ENCODE data around the gene SLC35E2B.
"Not testable (repeated sequence)": the region's sequence is repeated elsewhere in the genome, so short reads cannot be mapped to it uniquely, and the experiment has no call there.

Gene SLC35E2B

GRCh38 chr1:1664941-1665814, 27.4 kb downstream of the SLC35E2B start:
- H3K79me2 ChIP-seq (ENCODE audit: insufficient read depth, low read length): no peaks in the 10 kb centered on the region
- no peaks in the 10 kb centered on the region for H4K20me1 ChIP-seq (ENCODE audit: insufficient read depth, low read length, poor library complexity, severe bottlenecking)
- H3K4me3 ChIP-seq (ENCODE audit: low read length, poor library complexity, severe bottlenecking): no peak overlapping the region
- no peaks in the 10 kb centered on the region for H3K9me2 ChIP-seq (replicated peaks; ENCODE audit: low read depth, low read length)
- no peak for TF ChIP-seq CTCF (conservative IDR thresholded peaks at IDR 0.05; ENCODE audit: low read length)
- no peak for TF ChIP-seq EZH2phosphoT487 (IDR thresholded peaks at IDR 0.05; ENCODE audit: borderline replicate concordance)
- H3F3A ChIP-seq (ENCODE audit: low read depth): no peaks in the 10 kb centered on the region
- no peaks in the 10 kb centered on the region for H3K27me3 ChIP-seq (ENCODE audit: insufficient read depth, low read length, poor library complexity, severe bottlenecking)
- no peaks in the 10 kb centered on the region for H3K4me1 ChIP-seq (ENCODE audit: insufficient read depth, low read length, poor library complexity, severe bottlenecking)
- no peak overlapping the region for H3K4me2 ChIP-seq (ENCODE audit: low read depth, low read length, poor library complexity, severe bottlenecking)
- H3K9ac ChIP-seq (ENCODE audit: low read depth, low read length, poor library complexity, severe bottlenecking): no peak overlapping the region
- H3K9me3 ChIP-seq (ENCODE audit: insufficient read depth, low read depth, low read length): no peaks in the 10 kb centered on the region
- H3K36me3 ChIP-seq (ENCODE audit: insufficient read depth, low read length): peaks cover 16% of the 10 kb centered on the region; the same call in 1 of the 2 replicates
- H2AFZ ChIP-seq (ENCODE audit: low read length): no peak overlapping the region

GRCh38 chr1:1664318-1664717, 28.3 kb downstream of the SLC35E2B start:
- not testable (repeated sequence) for H3K27me3 ChIP-seq (ENCODE audit: insufficient read depth, low read length, poor library complexity, severe bottlenecking)

GRCh38 chr1:1662830-1663560, 29.6 kb downstream of the SLC35E2B start:
- H3K79me2 ChIP-seq (ENCODE audit: insufficient read depth, low read length); H3K9me2 ChIP-seq (replicated peaks; ENCODE audit: low read depth, low read length); H3K4me1 ChIP-seq (ENCODE audit: insufficient read depth, low read length, poor library complexity, severe bottlenecking); H3F3A ChIP-seq (ENCODE audit: low read depth); H3K9me3 ChIP-seq (ENCODE audit: insufficient read depth, low read depth, low read length); H3K4me3 ChIP-seq (ENCODE audit: low read length, poor library complexity, severe bottlenecking); H3K9ac ChIP-seq (ENCODE audit: low read depth, low read length, poor library complexity, severe bottlenecking); H4K20me1 ChIP-seq (ENCODE audit: insufficient read depth, low read length, poor library complexity, severe bottlenecking); H2AFZ ChIP-seq (ENCODE audit: low read length); H3K4me2 ChIP-seq (ENCODE audit: low read depth, low read length, poor library complexity, severe bottlenecking); H3K27me3 ChIP-seq (ENCODE audit: insufficient read depth, low read length, poor library complexity, severe bottlenecking): not testable (repeated sequence)
- peaks cover 16% of the 10 kb centered on the region; the same call in 1 of the 2 replicates for H3K36me3 ChIP-seq (ENCODE audit: insufficient read depth, low read length)

More at GRCh38 chr1:1664318-1664717, 28.3 kb downstream of the SLC35E2B start:
- H3K9me2 ChIP-seq (replicated peaks; ENCODE audit: low read depth, low read length); H2AFZ ChIP-seq (ENCODE audit: low read length); H3K4me3 ChIP-seq (ENCODE audit: low read length, poor library complexity, severe bottlenecking); H3K9ac ChIP-seq (ENCODE audit: low read depth, low read length, poor library complexity, severe bottlenecking); H3K9me3 ChIP-seq (ENCODE audit: insufficient read depth, low read depth, low read length); H3K4me2 ChIP-seq (ENCODE audit: low read depth, low read length, poor library complexity, severe bottlenecking); H4K20me1 ChIP-seq (ENCODE audit: insufficient read depth, low read length, poor library complexity, severe bottlenecking); H3K4me1 ChIP-seq (ENCODE audit: insufficient read depth, low read length, poor library complexity, severe bottlenecking); H3F3A ChIP-seq (ENCODE audit: low read depth); H3K79me2 ChIP-seq (ENCODE audit: insufficient read depth, low read length): not testable (repeated sequence)
- H3K36me3 ChIP-seq (ENCODE audit: insufficient read depth, low read length): peaks cover 16% of the 10 kb centered on the region; the same call in 1 of the 2 replicates

- H3F3A ChIP-seq (ENCODE audit: low read depth); H3K9me2 ChIP-seq (replicated peaks; ENCODE audit: low read depth, low read length); H3K4me2 ChIP-seq (ENCODE audit: low read depth, low read length, poor library complexity, severe bottlenecking); H3K9ac ChIP-seq (ENCODE audit: low read depth, low read length, poor library complexity, severe bottlenecking); H3K27me3 ChIP-seq (ENCODE audit: insufficient read depth, low read length, poor library complexity, severe bottlenecking); H3K79me2 ChIP-seq (ENCODE audit: insufficient read depth, low read length); H3K9me3 ChIP-seq (ENCODE audit: insufficient read depth, low read depth, low read length); H3K4me1 ChIP-seq (ENCODE audit: insufficient read depth, low read length, poor library complexity, severe bottlenecking); H3K4me3 ChIP-seq (ENCODE audit: low read length, poor library complexity, severe bottlenecking); H2AFZ ChIP-seq (ENCODE audit: low read length); H4K20me1 ChIP-seq (ENCODE audit: insufficient read depth, low read length, poor library complexity, severe bottlenecking): not testable (repeated sequence)
- peaks cover 16% of the 10 kb centered on the region; the same call in 1 of the 2 replicates for H3K36me3 ChIP-seq (ENCODE audit: insufficient read depth, low read length)
Observed at GRCh38 chr1:1662392-1662791, 30.2 kb downstream of the SLC35E2B start.
